NCI-H82 treated with DMSO at 0.1 percent for 48 hours (cell line): Measurements from ENCODE around the gene IPPK.

Experiments
- DNase-seq: peaks from one replicate; lab custom pipeline; 2025; ENCODE audit not compliant: unreplicated experiment; lab: John Stamatoyannopoulos, UW

The IPPK gene

GRCh38 chr9:92615790-92616189 is 54.1 kb downstream of the IPPK start:
- DNase-seq = no peak

- no peak for DNase-seq
Observed at GRCh38 chr9:92614763-92615461, 55.0 kb downstream of the IPPK start.

- no peak for DNase-seq
Observed at GRCh38 chr9:92614123-92614510, 55.8 kb downstream of the IPPK start.

GRCh38 chr9:92613268-92614122 is 56.4 kb downstream of the IPPK start:
- no peak for DNase-seq

- DNase-seq = no peak
Observed at GRCh38 chr9:92612816-92613215, 57.1 kb downstream of the IPPK start.

- no peak for DNase-seq
Observed at GRCh38 chr9:92612292-92612691, 57.6 kb downstream of the IPPK start.

- DNase-seq = no peak
Observed at GRCh38 chr9:92611621-92612285, 58.2 kb downstream of the IPPK start.

- DNase-seq = no peak
Observed at GRCh38 chr9:92610470-92611420, 59.2 kb downstream of the IPPK start.

GRCh38 chr9:92608909-92609445 is 61.0 kb downstream of the IPPK start:
- peak; percentile 32 for DNase-seq

- no peak for DNase-seq
Observed at GRCh38 chr9:92608241-92608908, 61.6 kb downstream of the IPPK start.

GRCh38 chr9:92607773-92608172 is 62.2 kb downstream of the IPPK start:
- DNase-seq = no peak

GRCh38 chr9:92607088-92607487 is 62.8 kb downstream of the IPPK start:
- no peak for DNase-seq

- no peak for DNase-seq
Observed at GRCh38 chr9:92605224-92605623, 64.7 kb downstream of the IPPK start.

GRCh38 chr9:92603990-92604389 is 65.9 kb downstream of the IPPK start:
- DNase-seq = no peak

GRCh38 chr9:92603100-92603499 is 66.8 kb downstream of the IPPK start:
- no peak for DNase-seq

- DNase-seq = no peak
Observed at GRCh38 chr9:92602413-92602812, 67.5 kb downstream of the IPPK start.

GRCh38 chr9:92601451-92601850 is 68.5 kb downstream of the IPPK start:
- no peak for DNase-seq

GRCh38 chr9:92600462-92601261 is 69.3 kb downstream of the IPPK start:
- no peak for DNase-seq

GRCh38 chr9:92599938-92600461 is 69.9 kb downstream of the IPPK start:
- DNase-seq = no peak
